NCI-H2107 treated with DMSO at 0.1 percent for 48 hours (cell line): Measurements from ENCODE around the gene NOTCH2.
"Not testable (repeated sequence)": the region's sequence is repeated elsewhere in the genome, so short reads cannot be mapped to it uniquely, and the experiment has no call there.

Source experiments
- DNase-seq: peaks from one replicate; lab custom pipeline; 2025; ENCODE audit not compliant: unreplicated experiment; lab: John Stamatoyannopoulos, UW

Gene NOTCH2

GRCh38 chr1:120069067-120069919 is at the start of gene NOTCH2:
Gene NOTCH2, minus strand, starts transcription at chr1:120069662. Its CDS starts 256 bp downstream, at chr1:120069406.
- not testable (repeated sequence) for DNase-seq

- DNase-seq, result not testable (repeated sequence)
These were observed 48.1 kb upstream of the NOTCH2 start for GRCh38 chr1:120117371-120118177.

GRCh38 chr1:120116094-120116493 is 46.6 kb upstream of the NOTCH2 start:
- DNase-seq, result not testable (repeated sequence)

DNA sequence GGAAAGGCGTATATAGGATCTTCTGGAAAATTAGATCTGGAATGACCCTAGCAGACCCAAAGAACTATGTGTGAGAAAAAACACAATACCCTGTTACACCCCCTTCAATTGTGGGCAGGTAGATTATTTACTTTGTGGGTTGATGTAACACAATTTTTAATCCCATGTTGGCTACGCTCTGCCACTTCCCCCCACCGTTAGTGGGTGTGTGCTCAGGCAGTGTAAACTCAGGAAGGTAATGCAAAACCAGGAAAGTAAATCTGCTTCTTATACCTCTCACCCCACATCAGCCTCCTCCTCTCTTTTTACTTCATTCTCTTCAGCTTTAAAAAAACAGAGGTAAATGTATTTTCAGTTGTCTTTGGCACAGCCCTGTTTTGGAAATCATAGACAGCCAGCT is 43.7 kb upstream of the NOTCH2 start:
- not testable (repeated sequence) for DNase-seq

- peak; percentile 17 for DNase-seq
These were observed 42.8 kb upstream of the NOTCH2 start for GRCh38 chr1:120112212-120112611.

- DNase-seq, result not testable (repeated sequence)
These were observed 42.3 kb upstream of the NOTCH2 start for GRCh38 chr1:120111771-120112170.

DNA sequence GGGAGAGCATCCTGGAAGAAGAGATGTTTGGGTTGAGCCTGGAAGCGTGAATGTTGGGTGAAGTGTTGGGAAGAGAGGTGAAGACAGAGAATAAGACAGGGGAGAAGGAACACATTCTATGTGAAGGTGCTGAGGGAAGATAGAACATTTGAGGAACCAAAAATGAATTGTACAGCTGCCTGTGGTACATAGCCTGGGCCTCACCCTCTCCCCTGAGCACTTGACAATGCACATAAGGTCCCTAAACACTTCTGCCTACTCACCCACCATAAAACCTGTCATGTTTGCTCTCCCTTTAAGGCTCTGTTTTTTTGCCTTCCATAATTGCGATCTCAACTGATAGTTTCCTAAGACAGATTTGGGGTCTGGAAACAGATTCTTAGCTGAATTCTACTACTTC is 41.5 kb upstream of the NOTCH2 start:
- DNase-seq, result not testable (repeated sequence)

GRCh38 chr1:120109656-120110055 is 40.2 kb upstream of the NOTCH2 start:
- not testable (repeated sequence) for DNase-seq

DNA sequence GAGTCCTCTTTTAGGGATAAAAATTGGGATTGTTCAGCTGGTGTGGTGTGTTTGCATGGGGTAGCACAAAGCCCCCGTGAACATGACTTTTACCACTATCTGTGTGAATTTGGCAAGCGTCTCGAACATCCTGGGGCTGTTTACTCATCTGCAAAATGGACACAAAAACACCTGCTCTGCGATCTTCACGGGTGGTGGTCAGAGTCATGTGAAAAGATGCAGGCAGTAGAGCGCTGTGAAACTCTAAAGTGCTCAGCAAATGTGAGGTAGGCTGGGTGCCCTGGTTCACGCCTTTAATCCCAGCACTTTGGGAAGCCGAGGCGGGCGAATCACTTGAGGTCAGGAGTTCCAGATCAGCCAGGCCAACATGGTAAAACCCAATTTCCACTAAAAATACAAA is 39.7 kb upstream of the NOTCH2 start:
- not testable (repeated sequence) for DNase-seq

DNA sequence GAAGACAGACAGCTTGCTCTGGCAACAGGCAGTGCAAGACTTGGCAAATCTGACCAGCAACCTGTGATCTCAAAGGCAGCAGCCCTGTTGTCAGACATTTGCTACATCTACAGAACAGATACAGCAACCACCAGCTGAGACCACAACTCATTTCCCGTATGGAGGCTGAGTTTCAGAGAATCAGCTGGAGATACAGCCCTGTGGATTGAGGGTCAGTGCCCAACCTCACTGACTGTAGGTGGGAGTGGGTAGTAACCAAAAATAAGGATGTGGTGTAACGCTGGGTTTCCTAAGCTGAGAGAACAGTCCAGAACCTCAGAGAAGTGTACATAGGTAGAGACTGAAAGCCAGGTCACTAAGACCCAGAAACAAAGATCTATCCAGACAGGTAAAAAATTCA is 35.8 kb upstream of the NOTCH2 start:
- DNase-seq, result not testable (repeated sequence)

DNA sequence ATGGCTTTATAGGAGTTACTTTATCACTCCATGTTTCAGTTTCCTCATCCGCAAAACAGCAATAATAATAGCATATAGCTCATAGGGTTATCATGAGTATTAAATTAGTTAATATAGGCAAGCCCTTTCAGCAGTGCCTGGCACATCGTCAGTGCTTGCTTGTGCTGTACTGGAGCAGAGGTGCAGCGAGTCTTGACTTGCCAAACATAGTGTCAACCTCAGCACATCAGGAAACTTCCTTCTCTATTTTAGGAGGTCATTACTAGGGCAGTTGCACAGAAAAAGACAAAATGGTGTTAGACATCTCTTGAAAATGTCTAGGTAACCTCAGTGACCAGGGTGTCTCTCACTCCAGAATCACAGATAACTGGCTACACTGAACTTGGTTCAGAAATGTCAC is 34.3 kb upstream of the NOTCH2 start:
- DNase-seq, result not testable (repeated sequence)

DNA sequence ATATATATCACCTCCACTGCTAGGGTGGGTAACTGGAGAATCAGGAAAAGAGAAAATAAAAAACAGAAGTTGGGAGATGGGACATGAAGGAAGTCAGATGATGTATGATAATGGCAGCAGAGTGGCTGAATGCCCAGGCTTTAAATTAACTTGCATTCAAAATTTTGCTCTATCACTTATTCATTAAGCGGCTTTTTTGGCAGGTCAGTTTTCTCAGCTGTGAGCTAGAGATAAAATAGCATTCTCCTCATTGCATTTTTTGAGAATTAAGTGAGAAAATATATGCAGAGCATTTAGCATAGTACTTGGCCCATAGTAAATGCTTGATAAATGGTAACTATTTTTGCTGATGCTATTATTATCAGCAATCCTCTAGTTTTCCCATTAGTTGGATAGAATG is 32.1 kb upstream of the NOTCH2 start:
- not testable (repeated sequence) for DNase-seq

DNA sequence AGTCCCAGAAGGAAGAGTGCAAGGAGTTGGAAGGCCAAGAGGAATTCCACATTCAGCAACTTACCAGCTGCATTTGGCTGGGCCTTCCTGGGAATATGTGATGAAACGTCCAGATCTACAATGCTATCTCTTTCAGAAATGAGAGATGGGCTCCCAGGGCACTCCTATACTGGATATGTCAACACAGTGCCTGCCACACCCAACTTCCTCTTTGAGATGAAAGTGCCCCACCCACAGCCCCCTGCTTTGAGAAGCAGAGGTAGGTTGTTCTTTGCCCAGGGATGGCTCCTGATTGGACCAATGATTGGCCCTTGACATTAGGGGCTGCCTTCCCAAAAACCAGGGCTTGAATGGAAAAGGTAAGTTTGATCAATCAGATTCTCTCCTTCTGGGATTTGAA is 31.1 kb upstream of the NOTCH2 start:
- not testable (repeated sequence) for DNase-seq

DNA sequence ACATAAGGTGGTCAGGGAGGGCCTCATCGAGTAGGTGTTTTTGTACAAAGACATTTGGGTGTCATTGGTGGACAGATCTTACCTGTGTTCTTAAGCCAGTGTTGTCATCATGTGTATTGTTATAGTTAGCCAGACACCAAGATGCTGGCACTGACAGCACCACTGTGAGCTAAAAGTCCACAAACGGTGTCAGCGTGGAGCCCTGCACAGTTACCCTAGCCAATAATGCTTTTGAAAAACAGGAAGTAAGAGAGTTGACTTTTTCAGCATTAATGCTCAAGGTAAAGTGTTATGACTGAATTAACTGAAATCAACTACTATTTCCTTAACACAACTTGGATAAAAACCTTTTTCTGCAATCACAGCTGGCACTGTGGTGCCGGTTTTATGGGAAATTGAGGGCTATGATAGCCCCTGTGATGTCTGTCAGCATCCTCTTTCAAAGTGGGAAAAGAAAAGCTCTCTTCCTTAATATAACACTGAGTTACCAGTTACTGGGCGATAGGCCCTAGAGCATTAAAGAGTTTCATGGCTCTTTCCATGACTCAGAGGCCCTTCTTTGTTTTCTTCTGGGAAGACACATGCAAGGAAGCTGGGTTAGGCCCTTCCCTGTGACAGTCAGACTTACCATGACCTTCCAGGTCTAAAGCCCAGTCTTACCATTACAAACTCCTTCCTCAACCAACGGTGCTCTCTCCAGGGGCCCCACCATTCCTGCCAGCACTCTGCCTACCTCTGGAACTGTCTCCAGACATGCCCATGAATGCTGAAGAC is 29.7 kb upstream of the NOTCH2 start:
- DNase-seq, result not testable (repeated sequence)

DNA sequence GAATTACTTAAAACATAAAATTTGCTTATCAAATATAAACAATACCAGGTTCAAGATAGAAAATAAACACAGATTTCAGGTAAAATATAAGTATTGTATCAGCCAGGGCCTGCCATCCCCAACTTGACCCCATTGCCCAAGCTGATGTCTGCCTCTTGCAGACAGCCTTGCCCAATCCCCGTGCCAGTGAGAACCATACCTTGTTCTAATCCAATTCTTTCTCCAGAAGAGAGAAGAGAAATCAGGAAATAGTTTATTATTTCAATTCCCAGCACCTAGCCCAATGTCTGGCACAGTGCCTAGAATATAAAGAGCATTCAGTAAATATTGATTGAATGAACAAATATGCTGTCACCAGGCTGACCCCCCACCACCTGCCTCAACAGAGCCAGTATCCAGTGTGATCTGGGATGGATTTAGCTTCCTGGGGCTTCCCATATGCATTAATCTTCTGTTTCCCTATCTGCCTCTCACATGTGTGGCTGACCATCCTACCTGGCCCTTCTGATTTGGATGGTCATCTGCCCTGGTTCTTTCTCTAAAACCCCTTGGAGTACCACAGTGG is 27.6 kb upstream of the NOTCH2 start:
- DNase-seq, result not testable (repeated sequence)

DNA sequence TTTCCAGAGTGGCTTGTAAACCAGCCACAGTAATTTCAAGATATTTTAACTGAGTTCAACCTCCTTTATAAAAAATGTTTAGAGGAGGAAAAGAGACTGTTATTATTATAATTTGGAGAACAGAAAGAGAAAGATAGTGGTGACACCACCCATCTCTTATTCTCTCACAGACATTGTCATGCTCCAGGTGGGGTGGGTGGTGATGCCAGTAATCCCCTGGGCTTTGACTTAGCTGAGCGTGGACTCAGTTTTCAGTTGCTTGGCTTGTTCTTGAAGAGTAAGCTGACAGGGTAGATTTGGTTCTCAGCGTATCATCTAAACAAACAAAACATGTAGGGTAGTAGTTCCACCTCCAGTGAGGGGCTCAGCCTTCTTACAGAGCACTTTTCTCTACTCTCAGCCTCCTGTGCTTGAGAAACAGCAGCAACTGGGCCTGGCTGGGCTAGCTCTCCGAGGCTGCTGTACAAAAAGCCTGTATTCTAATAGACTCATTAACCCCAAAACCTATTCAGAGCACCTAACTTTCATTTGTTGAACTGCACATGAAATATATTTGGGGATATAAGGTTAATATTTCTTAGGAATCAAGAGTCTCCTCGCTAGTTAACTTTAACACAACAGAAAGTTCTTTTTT is 24.2 kb upstream of the NOTCH2 start:
- DNase-seq, result not testable (repeated sequence)

- not testable (repeated sequence) for DNase-seq
These were observed 23.1 kb upstream of the NOTCH2 start for GRCh38 chr1:120092232-120093218.

DNA sequence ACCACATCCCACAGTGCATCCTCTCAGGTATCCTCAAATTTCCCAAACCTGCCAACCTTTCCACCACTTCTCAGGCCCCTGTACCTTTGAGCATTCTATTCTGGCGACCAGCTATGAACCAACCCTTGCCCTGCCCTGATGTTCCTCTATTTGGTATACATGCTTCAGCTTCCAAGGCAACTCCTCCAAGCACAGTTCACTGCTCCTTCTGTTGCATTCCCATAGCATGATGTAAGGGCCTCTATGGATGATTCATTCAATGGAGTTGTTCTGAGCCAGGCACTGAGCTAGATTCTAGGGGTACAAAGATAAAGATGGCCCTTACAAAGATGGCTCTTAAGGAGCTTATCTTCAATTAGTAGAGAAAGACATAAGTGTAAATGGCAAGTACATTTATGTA is 21.4 kb upstream of the NOTCH2 start:
- not testable (repeated sequence) for DNase-seq

DNA sequence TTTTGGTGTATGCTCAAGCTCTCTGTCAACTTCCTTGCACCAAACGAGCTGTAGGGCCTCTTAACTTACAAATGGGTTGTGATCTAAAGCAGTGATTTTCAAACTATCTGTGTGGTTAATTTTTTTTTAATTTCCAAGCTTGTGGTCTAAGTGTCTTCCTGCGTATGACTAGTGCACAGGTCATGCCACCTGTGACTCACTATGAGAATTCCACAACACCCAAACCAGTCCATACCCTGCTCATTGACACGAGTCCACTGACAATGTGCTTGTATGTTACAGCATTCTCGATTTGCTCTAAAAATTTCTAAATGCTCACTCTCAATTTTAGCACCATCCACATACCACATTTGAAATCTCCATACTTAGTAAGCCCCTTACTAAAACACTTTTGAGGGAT is 18.5 kb upstream of the NOTCH2 start:
- not testable (repeated sequence) for DNase-seq
